HG03520 (cell line): ENCODE measurements around the gene CLN3.
A peak's percentile ranks its signal among the peaks of the same experiment; 100 is the strongest.
"Not testable (repeated sequence)": the region's sequence is repeated elsewhere in the genome, so short reads cannot be mapped to it uniquely, and the experiment has no call there.

Source experiments
- ATAC-seq: cut with Tn5 transposase; IDR thresholded peaks from one replicate; pipeline ENCODE4 v1.9.1; 2021; ENCODE audit warnings: mild to moderate bottlenecking, moderate library complexity; ENCODE audit not compliant: unreplicated experiment

CLN3 gene

DNA sequence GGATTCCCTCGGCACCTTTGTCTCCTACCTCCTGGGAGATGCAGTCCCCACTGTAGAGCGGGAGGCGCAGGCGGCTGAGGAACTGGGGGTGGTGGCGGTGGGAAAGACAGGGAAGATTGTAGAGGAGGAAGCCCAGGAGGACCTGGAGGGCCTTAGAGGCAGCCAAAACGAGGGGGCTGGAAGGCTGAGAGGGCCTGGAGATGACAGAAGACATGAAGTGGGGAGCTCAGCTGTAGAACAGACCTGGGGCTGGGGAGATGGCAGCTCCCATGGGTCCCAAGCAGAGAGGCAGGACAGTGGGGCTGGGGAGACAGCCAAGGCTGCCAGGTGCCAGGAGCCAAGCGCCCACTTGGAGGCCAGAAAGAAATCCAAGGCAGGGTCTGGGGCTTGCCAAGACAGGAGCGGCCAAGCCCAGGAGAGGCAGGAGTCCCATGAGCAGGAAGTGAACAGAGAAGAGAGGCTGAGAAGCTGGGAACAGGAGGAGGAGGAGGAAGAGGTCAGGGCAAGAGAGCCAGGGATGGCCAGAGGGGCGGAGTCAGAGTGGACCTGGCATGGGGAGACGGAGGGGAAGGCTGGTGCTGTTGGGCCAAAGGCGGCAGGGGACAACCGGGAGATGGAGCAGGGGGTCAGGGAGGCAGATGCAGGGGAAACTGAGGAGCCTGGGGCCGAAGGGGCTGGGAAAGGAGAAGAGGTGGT is 3.4 kb upstream of the CLN3 start:
- no peak for ATAC-seq

DNA sequence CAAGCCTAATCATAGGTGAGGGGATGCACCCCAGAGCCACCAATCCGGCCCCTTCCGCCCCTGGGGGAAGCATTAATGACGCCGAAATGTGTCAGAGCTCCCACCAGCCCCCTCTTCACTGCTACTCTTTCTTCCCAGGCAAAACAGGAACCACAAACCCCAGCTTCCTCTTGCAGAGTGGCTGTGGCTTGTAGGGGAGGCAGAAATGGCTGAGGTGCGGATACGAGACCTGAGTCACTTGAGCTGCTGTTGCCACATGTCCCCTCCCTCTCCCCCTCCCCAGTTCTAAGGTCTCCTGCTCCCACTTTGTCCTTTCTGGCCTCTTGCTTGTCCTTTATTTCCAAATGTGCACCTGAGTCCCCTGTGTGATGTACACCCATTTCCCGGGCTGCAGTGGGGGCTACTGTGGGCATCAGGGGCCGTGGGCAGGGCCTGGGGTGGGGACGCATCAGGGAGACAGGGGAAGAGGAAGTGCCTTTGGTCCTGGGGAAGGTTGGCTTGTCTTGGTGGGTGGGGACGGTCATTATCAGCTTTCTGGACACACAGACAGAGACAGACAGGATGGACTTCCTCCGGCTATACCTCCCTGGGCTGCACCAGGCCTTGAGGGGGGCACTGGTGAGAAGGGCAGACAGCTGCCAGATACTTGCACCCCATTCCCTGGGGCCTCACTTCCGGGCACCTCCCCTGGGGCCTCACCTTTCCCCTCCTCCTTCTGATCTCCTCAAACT is 2.4 kb upstream of the CLN3 start, which contains the start of gene APOBR:
TSS of gene APOBR (plus strand) at position 523 of the 731 bp plus-strand sequence. CDS start at position 562, 39 bp downstream.
- ATAC-seq, result peak; percentile 35

DNA sequence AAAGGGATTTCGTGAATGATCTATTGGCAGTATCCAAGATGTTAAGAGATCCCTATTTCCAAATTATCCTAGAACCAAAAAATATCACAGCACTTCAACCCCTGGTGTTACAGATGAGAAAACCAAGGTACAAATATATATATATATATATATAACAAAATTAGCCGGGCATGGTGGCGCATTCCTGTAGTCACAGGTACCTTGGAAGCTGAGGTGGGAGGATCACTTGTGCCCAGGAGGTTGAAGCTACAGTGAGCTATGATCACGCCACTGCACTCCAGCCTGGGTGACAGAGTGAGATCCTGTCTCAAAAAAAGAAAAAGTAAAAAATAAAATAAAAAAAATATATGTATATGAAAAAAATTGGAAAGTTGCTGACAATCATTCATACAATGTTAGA is 637 bp upstream of the CLN3 start:
- no peak for ATAC-seq

DNA sequence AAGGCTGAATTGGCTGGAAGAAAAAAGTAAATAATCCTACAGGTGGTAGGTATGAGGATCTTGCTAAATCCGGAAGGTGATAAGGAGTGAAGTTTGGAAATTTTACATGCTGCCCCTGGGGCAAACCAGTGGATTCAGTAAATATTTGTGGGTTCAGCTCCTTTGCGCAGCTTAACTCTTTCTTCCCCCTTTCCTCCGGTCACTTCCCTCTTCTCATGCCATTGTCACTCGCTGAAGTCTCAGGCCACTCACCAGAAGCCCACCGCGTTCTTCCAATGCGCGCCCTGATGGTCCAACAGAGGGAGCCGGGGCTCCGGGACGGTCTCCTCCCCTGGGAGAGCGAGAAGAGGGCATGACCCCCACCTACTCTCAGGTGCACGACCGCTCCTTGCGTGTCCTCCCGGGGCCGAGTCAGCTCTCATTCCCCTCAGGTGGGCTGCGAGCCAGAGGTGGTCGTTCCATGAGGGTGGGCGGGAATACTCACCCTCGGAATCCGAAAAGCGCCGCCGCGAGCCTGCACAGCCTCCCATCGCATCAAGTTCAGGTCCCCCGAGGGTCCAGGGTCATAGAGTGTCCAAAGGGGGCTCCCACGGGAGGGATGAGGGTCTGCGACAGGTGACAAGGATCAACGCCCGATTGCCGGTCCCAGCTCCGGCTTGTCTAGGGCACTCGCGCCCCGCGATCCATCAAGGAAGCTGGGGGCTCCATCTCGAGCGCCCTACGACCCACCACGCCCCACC is 474 bp downstream of the CLN3 start:
- ATAC-seq, result peak; percentile 3

DNA sequence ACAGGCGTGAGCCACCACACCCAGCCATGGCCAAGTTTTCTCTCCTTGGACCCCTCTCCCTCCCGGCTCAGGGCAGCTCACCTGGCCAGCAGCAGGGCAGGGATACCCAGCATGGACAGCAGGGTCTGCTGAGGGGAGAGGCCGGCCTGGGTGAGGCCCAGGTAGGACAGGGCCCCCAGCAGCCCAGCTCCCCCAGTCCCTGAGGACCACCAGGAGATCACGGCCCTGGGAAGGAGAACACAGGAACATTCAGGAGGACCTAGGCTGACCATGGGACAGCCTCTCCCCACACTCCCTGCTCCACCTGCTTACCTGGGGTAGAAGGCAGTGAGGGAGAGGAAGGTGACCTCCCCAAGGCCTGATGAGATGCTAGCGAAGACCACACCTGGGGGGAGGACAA is 5.6 kb downstream of the CLN3 start:
- ATAC-seq, result no peak

DNA sequence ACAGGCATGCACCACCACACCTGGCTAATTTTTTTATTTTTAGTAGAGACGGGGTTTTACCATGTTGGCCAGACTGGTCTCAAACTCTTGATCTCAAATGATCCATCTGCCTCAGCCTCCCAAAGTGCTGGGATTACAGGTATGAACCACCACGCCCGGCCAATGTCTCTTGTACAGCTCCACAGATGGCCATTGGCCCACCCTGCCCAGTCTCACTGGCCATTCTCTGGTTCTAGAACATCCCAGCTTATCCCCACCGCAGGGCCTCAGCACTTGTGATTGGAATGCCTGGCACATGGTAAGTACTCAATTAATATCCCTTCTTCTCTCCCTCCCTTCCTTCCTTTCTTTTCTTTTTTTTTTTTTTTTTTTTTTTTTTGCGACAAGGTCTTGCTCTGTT is 8.5 kb downstream of the CLN3 start:
- not testable (repeated sequence) for ATAC-seq

DNA sequence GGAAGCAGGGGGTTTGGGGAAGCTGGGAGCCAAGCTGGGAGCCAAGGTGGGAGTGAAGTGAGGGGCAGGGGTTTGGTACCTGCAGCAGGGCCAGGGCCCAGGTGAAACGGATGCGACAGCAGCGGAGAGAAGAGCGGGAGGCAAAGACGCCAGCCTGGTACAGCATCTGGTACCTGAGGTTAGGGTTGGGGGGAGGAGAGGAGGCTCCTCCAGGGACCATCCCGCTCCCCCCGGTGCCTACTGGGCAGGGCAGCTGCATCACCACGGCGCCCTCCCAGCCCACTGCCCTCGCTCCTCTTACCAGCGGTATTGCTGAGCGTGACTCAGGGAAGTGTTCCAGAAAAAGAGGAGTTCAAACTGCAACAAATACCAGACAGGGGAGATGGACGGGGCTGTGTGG is 9.8 kb downstream of the CLN3 start:
- ATAC-seq, result no peak

DNA sequence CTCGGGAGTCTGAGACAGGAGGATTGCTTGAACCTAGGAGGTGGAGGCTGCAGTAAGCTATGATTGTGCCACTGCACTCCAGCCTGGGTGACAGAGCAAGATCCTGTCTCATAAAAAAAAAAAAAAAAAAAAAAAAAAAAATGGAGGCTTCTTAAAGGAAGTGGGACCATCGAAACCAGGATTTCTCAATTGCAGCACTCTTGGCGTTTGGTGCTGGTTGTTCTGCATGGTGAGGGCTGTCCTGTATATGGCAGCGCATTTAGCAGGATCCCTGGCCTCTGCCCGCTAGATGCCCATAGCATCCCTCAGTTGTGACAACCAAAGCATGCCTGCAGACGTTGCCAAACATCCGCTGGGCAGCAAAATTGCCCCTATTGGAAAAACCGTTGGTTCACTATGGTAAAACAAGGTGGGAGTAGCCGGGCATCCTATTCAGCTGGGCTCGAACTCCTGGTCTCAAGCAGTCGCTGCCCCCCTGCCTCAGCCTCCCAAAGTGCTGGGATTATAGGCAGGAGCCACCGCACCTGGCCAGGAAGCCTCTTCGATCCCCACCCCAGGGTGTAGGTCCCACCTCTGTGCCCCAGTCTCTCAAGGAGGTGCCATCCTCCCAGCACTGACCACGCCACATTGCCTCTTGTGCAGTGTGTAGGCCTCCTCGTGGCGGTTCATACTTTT is 13.2 kb downstream of the CLN3 start:
- ATAC-seq, result no peak

DNA sequence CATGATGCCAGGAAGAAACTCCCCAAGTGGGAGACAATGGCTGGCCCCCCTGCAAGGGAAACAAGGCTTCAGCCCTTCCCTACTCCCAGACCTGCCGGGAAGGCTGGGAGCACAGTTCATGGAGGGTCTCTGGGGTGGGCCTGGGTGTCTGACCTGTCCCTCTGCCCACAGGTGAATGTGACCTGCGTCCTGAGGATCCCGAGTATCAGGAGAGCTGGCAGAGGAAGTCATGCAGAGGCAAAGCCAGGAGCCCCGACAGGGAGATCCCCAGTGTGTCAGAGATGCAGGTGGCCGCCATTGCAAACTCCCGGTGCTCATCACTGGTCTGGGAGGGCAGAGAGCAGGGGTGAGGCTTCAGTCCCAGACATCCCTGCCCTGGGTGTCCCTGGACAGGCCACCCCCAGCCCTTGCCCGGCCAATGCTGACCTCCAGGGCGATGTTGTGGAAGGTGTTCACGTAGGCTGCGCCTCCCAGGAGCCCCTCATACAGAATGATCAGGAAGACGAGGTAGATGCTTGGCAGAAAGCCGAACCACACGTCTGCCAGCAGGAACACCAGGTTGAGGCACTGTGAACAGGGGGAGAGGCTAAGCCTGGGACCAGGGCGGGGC is 14.5 kb downstream of the CLN3 start:
- no peak for ATAC-seq

DNA sequence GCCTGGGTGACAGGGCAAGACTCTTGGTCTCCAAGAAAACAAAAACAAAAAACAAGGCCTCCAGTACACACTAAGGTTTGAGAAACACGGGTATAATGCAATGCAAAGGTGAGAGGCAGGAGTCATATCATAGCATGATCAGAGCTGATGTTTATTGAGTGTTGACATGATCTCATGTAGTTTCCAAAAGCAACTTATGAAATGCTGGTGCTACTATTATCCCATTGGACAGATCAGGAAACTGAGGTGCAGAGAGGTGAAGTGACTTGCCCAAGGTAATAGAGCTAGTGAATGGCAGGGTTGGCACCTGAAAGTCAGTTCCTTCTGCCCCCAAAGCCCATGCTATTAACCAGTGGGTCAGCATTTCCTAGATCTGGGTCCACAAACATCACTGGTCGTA is 16.7 kb downstream of the CLN3 start:
- ATAC-seq, result no peak

DNA sequence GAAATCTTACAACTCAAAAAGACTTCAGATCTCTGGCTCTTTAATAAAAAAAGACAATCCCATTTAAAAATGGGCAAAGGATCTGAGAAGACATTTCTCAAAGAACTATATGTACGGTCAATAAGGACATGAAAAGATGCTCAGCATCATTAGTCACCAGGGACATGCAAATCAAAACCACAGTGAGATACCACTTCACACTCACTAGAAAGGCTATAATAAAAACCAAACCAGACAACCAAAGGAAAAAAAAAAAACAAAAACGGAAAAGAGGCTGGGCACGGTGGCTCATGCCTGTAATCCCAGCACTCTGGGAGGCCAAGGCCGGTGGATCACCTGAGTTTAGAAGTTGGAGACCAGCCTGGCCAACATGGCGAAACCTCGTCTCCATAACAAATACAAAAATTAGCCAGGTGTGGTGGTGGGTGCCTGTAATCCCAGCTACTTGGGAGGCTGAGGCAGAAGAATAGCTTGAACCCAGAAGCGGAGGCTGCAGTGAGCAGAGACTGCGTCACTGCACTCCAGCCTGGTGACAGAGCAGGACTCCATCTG is 18.1 kb downstream of the CLN3 start:
- ATAC-seq, result no peak

DNA sequence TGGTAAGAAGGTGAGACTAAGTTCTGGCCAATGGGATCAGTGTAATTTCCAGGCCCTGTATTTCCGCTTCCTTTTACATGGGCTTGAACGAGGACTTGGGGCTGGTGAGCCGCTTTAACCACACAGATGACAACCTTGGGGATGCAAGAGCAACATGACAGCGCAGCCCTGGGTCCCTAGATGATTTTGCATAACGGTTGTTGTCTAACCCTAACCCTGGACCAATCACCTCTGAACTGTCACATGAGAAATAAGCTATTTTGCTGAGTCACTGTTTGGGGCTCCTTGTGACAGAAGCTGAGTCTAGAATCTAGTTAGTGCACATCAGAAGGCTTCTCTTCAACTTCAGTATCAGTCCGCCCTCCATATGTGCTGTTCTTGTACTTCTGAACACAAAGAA is 44.8 kb downstream of the CLN3 start:
- ATAC-seq, result not testable (repeated sequence)

DNA sequence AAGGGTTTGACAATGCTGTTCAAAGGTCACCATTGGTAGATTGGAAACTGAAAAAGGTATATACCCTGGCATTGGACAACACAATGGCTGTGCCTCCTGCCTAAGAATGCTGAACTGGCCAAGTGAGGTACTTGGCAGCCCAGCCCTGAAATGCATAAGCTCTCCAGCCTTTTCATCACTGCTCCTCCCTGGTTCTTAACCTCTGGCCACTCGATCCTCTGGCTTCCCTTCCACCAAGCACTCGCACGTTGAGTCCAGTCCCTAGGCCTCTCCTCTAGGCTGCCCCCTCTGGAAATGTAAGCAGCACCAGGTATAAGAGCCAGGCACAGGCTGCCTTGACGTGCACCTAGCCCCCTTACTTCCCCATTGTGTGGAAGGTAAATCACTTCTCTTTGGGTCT is 45.5 kb downstream of the CLN3 start:
- not testable (repeated sequence) for ATAC-seq

DNA sequence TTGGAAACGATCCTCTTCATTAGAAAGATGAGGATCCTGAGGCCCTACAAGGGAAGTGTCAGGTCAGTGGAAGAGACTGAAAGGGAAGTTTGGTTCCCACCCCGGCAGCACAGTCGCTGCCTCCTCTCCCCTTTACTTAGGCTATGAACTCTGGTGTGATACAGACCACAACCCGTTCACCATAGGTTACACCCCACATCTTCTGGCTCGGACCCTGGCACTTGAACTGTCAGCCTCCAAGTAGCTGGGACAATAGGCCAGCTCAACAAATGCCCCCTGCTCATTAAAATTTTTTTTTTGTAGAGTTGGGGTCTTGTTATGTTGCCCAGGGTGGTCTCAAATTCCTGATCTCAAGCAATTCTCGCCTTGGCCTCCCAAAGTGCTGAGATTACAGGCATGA is 47.9 kb downstream of the CLN3 start:
- not testable (repeated sequence) for ATAC-seq

DNA sequence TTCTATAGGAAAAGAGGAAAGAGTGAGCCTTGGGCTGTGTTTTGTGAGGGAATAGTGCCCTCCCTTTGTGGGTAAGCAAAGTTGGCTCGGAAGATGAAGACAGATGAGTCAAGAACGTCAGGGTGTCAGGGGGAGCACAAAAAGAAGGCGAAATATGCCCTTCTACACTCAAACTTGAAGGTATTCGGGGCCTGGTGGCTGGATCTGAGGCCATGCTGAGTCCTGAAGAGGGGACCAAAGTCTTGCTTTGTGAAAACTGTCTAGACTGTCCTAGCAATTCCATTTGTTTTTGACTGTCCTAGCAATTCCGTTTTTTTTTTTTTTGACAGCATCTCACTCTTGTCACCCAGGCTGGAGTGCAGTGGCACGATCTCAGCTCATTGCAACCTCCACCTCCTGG is 53.0 kb downstream of the CLN3 start:
- not testable (repeated sequence) for ATAC-seq

DNA sequence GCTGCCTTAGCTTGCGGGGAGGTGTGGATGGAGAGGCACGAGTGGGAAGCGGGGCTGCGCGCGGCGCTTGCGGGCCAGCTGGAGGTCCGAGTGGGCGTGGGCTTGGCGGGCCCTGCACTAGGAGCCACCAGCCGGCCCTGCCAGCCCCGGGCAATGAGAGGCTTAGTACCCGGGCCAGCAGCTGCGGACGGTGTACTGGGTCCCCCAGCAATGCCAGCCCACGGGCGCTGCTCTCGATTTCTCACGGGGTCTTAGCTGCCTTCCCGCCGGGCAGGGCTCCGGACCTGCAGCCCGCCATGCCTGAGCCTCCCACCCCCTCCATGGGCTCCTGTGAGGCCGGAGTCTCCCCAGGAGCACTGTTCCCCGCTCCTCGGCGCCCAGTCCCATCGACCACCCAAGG is 56.5 kb downstream of the CLN3 start:
- not testable (repeated sequence) for ATAC-seq
